HG03354 (cell line): Measurements from ENCODE around the gene SLAMF7.
"Not testable (repeated sequence)": the region's sequence is repeated elsewhere in the genome, so short reads cannot be mapped to it uniquely, and the experiment has no call there.

Experiments used
- ATAC-seq: cut with Tn5 transposase; IDR thresholded peaks from one replicate; pipeline ENCODE4 v1.9.1; 2021; ENCODE audit warnings: mild to moderate bottlenecking; ENCODE audit not compliant: unreplicated experiment, poor library complexity, severe bottlenecking

The SLAMF7 gene

DNA sequence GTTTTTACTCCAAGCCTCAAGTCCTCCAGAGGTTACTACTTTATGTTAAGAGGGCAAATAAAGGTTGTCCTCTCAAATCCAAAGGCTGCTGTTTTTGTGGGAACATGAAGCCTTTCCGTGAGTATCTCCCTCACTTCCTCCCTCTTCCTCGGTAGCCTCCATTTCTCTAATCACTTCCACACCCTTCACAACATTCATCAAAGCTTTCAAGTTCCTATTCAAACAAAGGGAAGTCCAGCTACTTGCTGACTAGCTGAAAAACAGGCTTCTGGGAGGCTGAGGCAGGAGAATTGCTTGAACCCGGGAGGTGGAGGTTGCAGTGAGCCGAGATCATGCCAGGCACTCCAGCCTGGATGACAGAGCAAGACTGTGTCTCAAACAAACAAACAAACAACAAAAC is 20.8 kb upstream of the SLAMF7 start:
- ATAC-seq, result no peak

DNA sequence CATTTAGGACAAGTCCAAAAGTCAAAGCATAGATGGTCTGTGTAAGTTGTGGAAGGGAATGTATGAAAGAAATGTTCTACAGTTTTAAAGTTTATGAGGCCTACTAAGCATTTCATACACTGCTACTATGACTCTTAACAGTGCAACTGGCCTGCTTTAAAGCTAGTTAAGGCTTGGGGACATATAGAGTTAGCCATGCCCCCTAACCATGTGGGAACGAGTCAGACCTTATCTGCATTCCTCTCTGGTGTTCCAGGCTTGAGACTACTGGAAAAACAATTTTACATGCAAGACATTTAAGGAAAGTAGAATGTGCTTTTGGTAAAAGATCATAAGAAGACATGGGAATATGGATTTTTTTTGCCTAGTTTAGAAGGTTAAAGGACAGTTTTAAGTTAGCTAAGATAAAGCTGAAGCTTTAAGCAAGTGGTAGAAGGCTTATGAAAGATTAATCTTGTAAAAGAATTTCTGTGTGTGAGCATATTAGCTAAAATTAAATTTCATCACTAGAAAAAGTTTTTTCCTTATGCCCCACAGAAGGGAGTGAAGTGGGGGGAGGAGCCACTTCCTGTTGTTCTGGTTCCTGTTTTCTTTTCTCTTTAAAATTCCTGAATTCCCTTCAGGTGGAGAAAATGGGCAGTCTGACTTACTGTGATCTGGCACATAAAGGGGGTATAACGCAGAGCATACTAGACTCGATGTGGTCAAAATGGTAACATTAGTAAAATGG is 18.5 kb upstream of the SLAMF7 start:
- ATAC-seq, result no peak

DNA sequence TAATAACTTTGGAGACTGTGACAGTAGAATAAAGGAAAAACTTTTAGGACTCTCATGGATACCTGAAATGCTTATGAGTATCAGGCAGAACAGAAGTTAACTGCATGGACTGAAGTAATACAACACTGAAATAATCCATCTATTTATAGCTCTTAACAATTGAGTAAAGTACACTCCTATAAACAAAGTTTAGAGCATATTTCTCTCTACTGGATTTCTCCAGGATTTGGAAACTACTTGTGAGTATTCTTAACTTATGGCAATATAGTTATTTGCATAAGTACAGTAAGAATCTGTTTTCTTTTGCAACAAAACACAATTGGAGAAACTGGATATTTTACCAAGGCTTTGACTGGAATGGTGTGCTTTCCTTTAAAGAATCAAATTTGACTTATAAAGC is 17.6 kb upstream of the SLAMF7 start:
- ATAC-seq, result no peak

DNA sequence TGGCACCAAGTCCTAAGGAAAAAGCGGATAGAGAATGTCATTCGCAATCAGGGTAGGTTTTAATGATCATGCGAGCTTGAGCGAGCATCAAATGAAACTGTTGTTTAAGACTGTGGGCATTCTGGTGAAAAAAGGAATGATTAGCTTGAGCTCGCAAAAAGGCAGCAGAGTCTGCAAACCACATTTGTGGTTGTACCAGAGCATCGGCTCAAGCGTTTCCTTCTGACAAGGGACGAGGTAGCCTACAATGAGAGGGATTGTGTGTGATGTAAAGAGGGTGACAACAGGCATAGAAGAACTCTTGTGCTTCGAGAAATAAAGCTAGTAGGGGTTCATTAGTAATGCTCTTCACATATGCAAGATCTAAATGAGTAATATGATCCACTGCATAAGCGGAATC is 16.3 kb upstream of the SLAMF7 start:
- ATAC-seq, result no peak

DNA sequence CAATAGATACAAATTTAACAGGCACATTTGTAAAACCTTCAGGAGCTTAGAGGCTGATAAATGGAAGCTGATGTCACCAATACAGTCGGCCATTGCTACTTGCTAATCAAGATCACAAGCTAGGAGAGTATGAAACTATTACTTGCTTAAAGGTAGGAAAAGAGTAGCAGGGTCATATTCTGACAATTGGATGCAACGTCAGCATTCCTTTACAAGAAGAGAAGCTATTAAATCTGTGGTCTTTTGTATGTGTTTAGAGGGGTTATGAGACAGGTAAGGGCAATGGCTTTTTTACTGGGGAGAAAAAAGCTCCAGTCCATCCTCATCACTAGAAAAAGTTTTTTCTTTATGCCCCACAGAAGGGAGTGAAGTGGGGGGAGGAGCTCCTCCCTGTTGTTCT is 15.7 kb upstream of the SLAMF7 start:
- ATAC-seq, result no peak

DNA sequence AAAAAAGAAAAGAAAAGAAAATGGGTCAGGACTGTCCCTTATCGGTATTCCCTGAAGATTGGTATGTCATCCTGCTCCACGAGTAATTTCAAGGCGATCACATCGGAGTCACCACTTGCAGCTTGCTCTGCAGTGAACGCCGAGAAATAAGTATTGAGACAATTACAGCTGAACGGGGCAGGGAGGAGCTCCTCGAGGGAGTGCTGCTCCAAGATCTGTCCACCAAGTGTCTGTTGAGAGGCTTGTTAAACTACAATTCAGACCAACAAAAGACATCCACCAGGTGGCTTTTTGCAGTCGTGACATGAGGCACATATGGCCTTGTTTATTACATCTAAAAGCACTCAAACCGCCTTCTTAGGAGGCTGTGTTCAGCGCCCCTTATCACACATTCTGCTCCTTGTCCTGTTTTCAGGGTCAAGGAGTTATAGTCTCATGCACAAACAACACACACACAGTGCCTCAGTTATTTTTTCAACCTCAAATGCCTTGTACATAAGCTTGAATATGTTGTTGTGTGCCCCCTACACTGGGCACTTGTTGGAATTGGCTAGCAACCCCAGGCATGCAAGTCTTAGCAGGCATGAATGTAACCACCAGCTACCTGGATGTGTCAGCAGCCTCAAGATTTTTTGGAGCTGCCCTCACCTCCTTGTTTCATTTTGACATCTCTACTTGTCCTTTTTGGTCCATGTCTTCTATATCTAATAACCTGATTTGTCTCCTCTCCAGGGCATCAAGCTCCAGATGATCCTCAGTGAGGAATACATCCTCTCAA is 14.4 kb upstream of the SLAMF7 start:
- no peak for ATAC-seq

DNA sequence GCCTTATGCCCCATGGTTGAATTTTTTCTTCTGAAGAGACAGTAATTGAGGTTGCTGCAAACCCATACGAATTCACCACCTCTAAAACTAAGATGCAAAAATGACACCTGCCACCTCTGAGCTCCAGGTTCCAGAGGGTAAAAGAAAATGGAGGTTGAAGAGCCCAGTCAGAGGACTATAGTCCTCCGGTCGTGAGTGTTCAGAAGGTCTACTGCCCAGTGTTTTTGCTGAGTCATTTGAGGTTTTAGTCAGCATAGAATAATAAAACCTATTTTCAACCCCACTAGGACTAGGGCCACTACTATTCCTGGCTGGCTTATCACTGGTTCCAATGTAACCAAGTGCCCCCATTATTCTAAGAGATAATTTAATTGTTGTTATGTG is 12.9 kb upstream of the SLAMF7 start:
- no peak for ATAC-seq

DNA sequence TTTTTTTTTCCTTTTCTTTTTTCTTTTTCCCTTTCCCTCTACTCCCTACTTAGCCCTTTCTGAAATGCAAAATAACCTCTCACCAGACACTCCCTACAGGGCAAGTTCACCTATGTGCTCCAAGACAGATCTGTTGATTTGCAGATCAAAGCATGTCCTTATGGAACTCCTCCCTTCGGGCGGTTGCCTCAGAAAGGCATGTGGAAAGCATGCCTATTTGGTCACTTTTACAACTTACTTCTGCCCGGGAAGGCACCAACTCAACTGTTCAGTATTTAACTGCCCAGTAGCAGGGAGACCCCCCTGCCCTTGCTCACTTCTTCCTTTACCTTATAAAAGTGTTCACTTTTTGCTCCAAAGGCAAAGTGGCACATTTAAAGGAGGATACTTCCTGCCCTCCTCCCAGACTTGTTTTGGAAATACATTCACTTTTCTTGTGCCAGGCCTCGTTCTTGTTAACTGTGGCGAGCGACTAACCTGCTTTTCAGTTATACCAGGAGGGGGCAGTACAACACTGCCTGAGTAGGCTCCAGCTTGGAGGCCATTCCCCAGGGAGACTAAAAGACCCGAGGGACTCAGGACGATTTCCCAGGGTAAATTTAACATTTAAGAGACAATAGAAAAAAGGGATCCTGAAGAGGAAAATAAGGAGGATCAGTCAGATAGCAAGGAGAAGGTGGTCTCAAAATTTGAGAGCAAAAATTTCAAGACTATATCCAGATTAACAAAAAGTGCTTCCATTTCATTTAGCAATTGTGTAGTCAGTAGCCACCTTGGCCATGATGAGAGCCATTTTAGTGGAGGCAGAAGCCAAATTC is 12.3 kb upstream of the SLAMF7 start:
- ATAC-seq, result peak; percentile 67

DNA sequence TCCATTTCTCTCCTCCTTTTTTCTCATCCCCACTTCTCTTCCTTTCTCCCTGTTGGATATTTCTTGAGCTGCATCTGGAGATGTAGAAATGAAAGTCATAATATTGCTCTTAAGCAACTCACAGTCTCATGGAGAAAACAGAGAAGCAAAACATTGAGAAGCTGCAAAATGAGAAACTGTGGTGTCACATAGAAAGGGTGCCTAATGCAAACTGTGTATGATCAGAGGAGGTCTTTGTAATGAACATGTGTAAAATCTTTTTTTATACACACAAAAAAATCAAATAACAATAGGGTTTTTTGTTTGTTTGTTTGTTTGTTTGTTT is 11.8 kb upstream of the SLAMF7 start:
- ATAC-seq, result no peak

DNA sequence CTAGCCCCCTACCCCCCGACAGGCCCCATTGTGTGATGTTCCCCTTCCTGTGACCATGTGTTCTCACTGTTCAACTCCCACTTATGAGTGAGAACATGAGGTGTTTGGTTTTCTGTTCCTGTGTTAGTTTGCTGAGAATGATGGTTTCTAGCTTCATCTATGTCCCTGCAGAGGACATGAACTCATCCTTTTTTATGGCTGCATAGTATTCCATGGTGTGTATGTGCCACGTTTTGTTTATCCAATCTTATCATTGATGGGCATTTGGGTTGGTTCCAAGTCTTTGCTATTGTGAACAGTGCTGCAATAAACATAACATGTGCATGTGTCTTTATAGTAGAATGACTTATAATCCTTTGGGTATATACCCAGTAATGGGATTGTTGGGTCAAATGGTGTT is 7.5 kb upstream of the SLAMF7 start:
- not testable (repeated sequence) for ATAC-seq

DNA sequence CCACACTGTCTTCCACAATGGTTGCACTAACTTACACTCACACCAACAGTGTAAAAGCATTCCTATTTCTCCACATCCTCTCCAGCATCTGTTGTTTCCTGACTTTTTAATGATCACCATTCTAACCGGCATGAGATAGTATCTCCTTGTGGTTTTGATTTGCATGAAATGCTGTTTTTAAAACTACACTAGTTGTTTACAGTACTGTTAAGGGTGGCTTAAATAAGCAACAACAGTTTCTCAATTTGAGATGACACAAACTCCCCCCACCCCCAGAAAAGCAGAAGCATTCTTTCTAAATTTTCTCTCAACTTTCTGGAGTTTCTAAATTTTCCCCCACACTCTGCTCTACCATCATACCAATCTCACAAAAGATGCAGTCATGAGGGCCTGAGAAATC is 7.1 kb upstream of the SLAMF7 start:
- no peak for ATAC-seq

DNA sequence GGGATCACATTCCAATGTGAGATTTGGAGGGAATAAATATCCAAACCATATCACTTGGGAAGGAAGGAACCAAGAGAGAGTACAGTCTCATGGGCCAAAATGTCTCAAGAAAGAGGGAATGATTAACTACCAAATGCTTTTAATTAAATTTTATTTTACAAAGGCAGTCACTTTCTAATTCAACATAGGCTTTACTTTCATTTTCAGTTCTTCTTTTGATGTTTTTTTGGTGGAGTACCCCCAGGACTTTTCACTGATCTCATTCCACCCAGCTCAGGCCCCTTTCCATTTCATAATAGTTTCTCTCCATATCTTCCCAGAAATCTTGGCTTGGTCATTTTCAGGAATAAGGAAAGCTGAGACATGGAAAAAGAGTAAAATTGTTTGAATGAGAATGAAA is 5.1 kb upstream of the SLAMF7 start:
- ATAC-seq, result no peak

DNA sequence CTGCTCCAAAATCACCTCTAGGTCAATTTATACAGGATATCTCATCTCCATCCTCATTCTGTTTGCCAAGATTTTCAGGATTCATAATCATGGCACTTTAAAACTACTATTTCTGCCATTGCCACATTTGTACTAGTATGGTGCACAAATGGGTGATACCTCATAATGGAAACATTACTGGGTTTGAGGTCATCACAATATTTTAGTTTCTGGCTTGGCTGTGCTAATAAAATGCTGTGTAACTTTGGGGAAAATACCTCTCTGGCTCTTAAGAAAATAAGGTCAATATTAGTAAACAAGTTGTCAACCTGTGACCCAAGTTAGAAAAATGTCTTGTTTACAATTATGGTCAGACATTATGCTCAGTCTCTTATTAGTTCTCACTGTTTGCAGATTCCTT is 4.7 kb upstream of the SLAMF7 start:
- ATAC-seq, result no peak

DNA sequence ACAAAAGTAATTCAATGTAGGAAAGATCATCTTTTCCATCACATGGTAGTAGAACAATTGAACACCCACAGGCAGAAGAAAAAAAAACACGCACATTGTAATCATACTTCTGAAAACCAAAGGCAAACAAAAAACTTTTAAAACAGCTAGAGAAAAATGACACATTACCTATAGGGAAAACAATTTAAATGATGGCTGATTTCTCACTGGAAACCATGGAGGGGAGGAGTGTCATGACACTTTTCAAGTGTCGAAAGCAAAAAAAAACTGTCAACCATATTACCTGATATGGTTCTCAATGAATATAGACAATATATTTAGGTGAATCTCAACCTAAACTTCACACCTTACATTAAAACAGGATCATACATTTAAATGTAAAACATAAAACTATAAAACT is 776 bp upstream of the SLAMF7 start:
- no peak for ATAC-seq

DNA sequence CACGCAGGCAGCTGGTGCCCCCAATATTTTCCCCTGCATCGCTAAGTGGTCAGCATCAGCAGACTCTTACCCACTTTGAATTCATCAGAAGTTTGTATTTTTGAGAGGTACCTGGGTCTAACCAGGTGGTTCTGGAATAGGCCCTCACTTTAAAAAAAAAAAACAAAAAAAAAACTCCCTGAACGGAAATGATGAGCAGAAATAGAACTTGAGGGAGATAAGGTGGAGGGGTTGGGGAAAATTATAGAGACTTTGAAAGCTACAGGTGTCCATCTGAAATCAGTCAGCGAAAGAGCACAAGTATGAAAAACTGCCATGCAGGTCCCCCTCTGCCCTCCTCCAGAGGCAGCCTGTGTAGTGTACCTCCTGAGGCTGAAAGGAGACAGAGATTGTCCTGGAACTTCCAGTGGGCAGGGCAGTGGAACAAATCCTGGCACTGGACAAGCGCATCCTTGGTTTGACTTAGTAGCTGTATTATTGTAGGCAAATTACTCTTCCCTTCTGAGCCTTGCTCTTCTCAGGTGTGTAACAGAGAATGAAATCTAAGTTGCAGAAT is 1.2 kb downstream of the SLAMF7 start:
- ATAC-seq, result no peak

DNA sequence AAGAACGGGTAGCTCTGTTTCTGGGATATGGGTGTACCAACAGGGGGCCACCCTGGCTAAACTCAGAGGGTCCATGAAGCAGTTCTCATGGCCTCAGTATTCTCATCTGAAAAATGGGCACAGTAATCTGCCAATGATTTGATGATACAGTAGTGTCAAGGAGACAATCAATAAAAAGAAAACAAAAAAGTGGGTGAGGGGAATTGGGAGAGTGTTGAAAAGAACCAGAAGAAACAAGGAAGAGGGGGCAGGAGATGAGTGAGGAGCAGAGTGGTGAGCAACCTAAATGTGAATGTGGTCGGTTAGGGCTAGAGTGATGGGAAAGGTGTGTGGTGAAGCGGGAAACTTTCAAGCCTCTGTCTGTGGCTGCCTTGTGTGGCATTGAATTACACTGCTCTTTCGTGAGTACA is 2.0 kb downstream of the SLAMF7 start:
- ATAC-seq, result no peak

DNA sequence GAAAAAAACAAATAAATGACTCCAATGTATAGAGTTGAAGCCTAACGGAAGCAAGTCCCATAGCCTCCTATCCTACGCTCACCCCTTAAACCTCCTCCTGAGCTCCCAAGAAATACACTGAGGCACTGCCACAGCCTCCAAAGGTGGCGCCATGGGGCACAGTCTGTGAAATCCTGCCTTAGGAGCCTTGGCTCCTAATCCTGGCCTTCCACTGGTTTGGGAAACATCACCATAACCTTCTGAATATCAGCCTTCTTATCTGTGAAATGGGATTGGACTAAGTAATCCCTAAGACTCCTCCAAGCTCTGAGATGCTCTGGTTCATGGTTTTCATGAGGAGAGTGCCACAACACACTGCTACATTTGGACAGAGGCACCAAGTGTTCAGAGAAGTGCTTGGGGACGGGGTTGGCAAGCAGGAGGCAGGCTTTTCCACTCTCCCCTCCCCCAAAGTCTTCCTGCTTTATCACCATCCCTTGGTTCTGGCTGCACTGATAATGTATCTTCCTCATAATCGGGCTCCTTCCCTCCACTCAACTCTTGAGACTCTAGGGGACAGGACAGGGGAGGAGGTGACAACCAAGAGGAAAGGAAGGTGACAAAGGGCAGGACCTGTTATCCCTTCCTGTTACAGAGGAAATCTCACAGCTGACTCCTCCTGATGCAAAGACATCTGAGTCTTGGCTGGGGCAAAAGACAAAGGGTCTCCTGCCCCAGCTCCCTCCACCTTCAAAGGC is 2.7 kb downstream of the SLAMF7 start:
- ATAC-seq, result no peak

DNA sequence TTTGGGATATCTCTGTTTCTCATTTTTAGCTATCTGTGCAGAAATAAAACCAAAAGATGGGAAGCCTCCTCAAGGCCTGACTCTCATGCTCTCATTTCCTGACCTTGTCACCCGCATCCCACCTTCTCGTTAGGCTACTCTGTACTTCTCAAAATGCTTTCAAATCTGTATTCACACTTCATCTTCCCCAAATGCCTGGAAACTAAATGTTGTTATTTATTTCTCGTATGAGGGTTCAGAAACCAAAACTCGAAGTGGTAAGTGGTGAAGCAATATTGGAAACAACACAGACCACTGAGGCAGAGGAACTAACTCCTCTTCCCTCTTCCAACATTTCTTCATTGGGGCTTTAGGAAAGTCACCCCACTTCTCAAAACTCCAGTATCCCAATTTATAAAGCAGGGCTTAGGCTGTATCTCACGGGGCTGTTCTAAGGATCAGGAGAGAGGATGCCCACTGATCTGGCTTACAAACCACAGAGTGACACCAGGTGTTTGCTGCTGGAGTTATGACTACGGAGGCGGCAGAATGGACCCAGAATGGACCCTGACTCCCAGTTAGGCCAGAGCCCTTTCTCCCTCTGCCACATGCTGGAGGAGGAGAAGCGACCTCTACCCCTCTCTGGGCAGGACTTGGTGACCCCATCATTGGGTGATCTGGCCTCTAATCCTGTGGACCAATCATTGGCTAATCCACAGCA is 3.5 kb downstream of the SLAMF7 start:
- ATAC-seq, result no peak

DNA sequence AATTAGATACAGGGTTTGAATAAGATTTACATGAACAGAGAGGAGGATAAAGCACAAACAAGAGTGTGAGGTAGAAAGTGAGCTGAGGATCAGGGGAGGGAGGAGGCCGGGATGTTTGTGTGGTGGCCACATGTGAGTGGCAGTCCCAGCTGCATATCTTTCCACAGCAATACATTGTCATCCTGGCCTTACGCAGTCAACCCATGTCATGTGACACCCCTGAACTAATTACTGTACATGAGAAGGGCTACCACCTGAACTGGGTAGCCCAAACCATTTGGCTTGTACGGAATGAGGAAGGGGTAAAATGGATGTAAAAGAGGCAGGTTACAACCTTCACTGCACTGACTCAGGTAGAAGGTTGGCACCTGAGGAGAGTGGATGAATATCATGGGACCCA is 4.2 kb downstream of the SLAMF7 start:
- no peak for ATAC-seq
